IMR-90 (cell line): ENCODE measurements around the gene DAGLA. TPM values are rescaled to one million over a fixed set of nuclear protein-coding genes. Genes with fewer than 3 reads are reported as not detected.

Experiments
- ATAC-seq: fragments of 200-7000 bp; cut with Tn5 transposase; 2 replicates; pipeline ENCODE4 v1.9.1; 2020; ENCODE audit warnings: low read depth, mild to moderate bottlenecking, moderate library complexity
- BruUV-seq: library from RNA; stranded (reverse); fragments of 400-500 nt; replicated peaks from 2 replicates; lab custom pipeline; 2021; lab: Mats Ljungman, UMichigan
- CTCF ChIA-PET: fragments of 300-600 bp; formaldehyde crosslinking; extraction: SDS; loops from one replicate; lab custom pipeline; 2021; ENCODE audit warnings: antibody characterized with exemption; lab: Yijun Ruan, JAX
- POLR2A ChIA-PET: fragments of 300-600 bp; sonication (Branson Sonifier 250); formaldehyde crosslinking; loops from one replicate; lab custom pipeline; 2022; ENCODE audit warnings: antibody characterized with exemption; ENCODE audit not compliant: unreplicated experiment; lab: Charles Lee
- DNase-seq: peaks from one replicate; pipeline ENCODE4 v3.0.0; 2013
- H2AFZ ChIP-seq: replicated peaks from 2 replicates; pipeline ENCODE3; 2013; ENCODE audit warnings: low read length, mild to moderate bottlenecking; ENCODE audit not compliant: poor library complexity
- H2AK5ac ChIP-seq: 2 replicates; pipeline ENCODE4 v1.6.1; 2013; ENCODE audit warnings: low read depth, low read length, inconsistent platforms
- H2AK9ac ChIP-seq: replicated peaks from 2 replicates; pipeline ENCODE3; 2013; ENCODE audit warnings: mild to moderate bottlenecking, low read depth, low read length, moderate library complexity; ENCODE audit not compliant: poor library complexity
- H2BK120ac ChIP-seq: 2 replicates; pipeline ENCODE4 v1.6.1; 2013; ENCODE audit warnings: low read depth, low read length, inconsistent platforms
- H2BK15ac ChIP-seq: 3 replicates; pipeline ENCODE4 v1.6.1; 2013; ENCODE audit warnings: low read depth, low read length, inconsistent platforms
- H2BK20ac ChIP-seq: 2 replicates; pipeline ENCODE4 v1.6.1; 2013; ENCODE audit warnings: low read depth, mild to moderate bottlenecking, inconsistent platforms, low read length, moderate library complexity
- H2BK5ac ChIP-seq: 2 replicates; pipeline ENCODE4 v1.6.1; 2013; ENCODE audit warnings: mild to moderate bottlenecking, low read depth, low read length, inconsistent platforms; ENCODE audit not compliant: poor library complexity, severe bottlenecking
- H3K14ac ChIP-seq: replicated peaks from 2 replicates; pipeline ENCODE4 v1.6.1; 2013; ENCODE audit warnings: low read depth, low read length, inconsistent platforms
- H3K18ac ChIP-seq: 2 replicates; pipeline ENCODE4 v1.6.1; 2013; ENCODE audit warnings: low read depth, low read length, control low read depth
- H3K23ac ChIP-seq: 2 replicates; pipeline ENCODE4 v1.6.1; 2013; ENCODE audit warnings: low read depth, low read length, inconsistent platforms
- H3K27ac ChIP-seq: 2 replicates; pipeline ENCODE4 v1.5.1; 2013; ENCODE audit warnings: mild to moderate bottlenecking, control low read depth, low read length; ENCODE audit not compliant: insufficient read depth
- H3K27me3 ChIP-seq: 2 replicates; pipeline ENCODE4 v1.6.1; 2013; ENCODE audit warnings: low read length; ENCODE audit not compliant: control insufficient read depth, insufficient read depth
- H3K36me3 ChIP-seq: 2 replicates; pipeline ENCODE4 v1.6.1; 2013; ENCODE audit warnings: low read length, mixed read lengths; ENCODE audit not compliant: control insufficient read depth, insufficient read depth
- H3K4ac ChIP-seq: 2 replicates; pipeline ENCODE4 v1.6.1; 2013; ENCODE audit warnings: low read depth, low read length, inconsistent platforms
- H3K4me1 ChIP-seq: 2 replicates; pipeline ENCODE4 v1.6.1; 2013; ENCODE audit warnings: low read length, mixed read lengths; ENCODE audit not compliant: control insufficient read depth, insufficient read depth
- H3K4me2 ChIP-seq: 2 replicates; pipeline ENCODE4 v1.6.1; 2013; ENCODE audit warnings: low read depth, mild to moderate bottlenecking, control low read depth, low read length, moderate library complexity
- H3K4me3 ChIP-seq: 2 replicates; pipeline ENCODE4 v1.5.1; 2013; ENCODE audit warnings: low read depth, mild to moderate bottlenecking, control low read depth, low read length, moderate library complexity; ENCODE audit not compliant: insufficient read depth
- H3K56ac ChIP-seq: 2 replicates; pipeline ENCODE4 v1.6.1; 2013; ENCODE audit warnings: low read length, inconsistent platforms; ENCODE audit not compliant: insufficient read depth; ENCODE audit errors: extremely low read depth
- H3K79me1 ChIP-seq, 2 experiments: 2 replicates each; pipeline ENCODE4 v1.6.1; 2013; ENCODE audit warnings: low read length in 2 of 2, inconsistent platforms in 1 of 2, low read depth in 1 of 2
- H3K9ac ChIP-seq: 2 replicates; pipeline ENCODE4 v1.6.1; 2013; ENCODE audit warnings: low read depth, low read length, control low read depth
- H3K9me1 ChIP-seq: 2 replicates; pipeline ENCODE4 v1.6.1; 2013; ENCODE audit warnings: low read length, inconsistent platforms; ENCODE audit not compliant: insufficient read depth
- H3K9me3 ChIP-seq: 2 replicates; pipeline ENCODE4 v1.6.1; 2013; ENCODE audit warnings: low read length; ENCODE audit not compliant: control insufficient read depth, insufficient read depth
- H4K20me1 ChIP-seq: 2 replicates; pipeline ENCODE4 v1.6.1; 2013; ENCODE audit warnings: low read length, inconsistent platforms; ENCODE audit not compliant: insufficient read depth
- H4K5ac ChIP-seq: 2 replicates; pipeline ENCODE4 v1.6.1; 2013; ENCODE audit warnings: mild to moderate bottlenecking, low read depth, low read length, control low read depth
- H4K8ac ChIP-seq, 2 experiments: 2 replicates each; pipeline ENCODE4 v1.6.1; 2013; ENCODE audit warnings: low read depth in 2 of 2, low read length in 2 of 2, control low read depth in 1 of 2, inconsistent platforms in 1 of 2
- H4K91ac ChIP-seq: 2 replicates; pipeline ENCODE4 v1.6.1; 2013; ENCODE audit warnings: low read depth, low read length, inconsistent platforms; ENCODE audit not compliant: insufficient read depth
- BHLHE40 ChIP-seq: fragments of 150-350 bp; IDR thresholded peaks from 2 replicates; pipeline ENCODE4 v1.6.1; 2016; ENCODE audit warnings: mild to moderate bottlenecking, low read depth, low read length
- CEBPB ChIP-seq: IDR thresholded peaks from 2 replicates; pipeline ENCODE4 v1.6.1; 2012; ENCODE audit warnings: low read depth, low read length, improper control_type of control experiment
- CHD1 ChIP-seq: IDR thresholded peaks from 2 replicates; pipeline ENCODE4 v1.6.1; 2012; ENCODE audit warnings: low read depth, low read length, improper control_type of control experiment
- CTCF ChIP-seq: conservative IDR thresholded peaks from 2 replicates; pipeline ENCODE4 v1.5.1; 2012; ENCODE audit warnings: mild to moderate bottlenecking, low read depth, low read length, improper control_type of control experiment
- ELK1 ChIP-seq: fragments of 150-350 bp; IDR thresholded peaks from 2 replicates; pipeline ENCODE4 v1.6.1; 2016; ENCODE audit warnings: low read depth, mild to moderate bottlenecking, low read length, moderate library complexity, borderline replicate concordance
- FOS ChIP-seq: fragments of 150-350 bp; IDR thresholded peaks from 2 replicates; pipeline ENCODE4 v1.6.1; 2016; ENCODE audit warnings: low read depth, low read length
- MAFK ChIP-seq: IDR thresholded peaks from 2 replicates; pipeline ENCODE4 v1.6.1; 2012; ENCODE audit warnings: low read depth, low read length, improper control_type of control experiment
- MAZ ChIP-seq: IDR thresholded peaks from 2 replicates; pipeline ENCODE4 v1.6.1; 2012; ENCODE audit warnings: low read depth, mild to moderate bottlenecking, low read length, improper control_type of control experiment, moderate library complexity, borderline replicate concordance
- MXI1 ChIP-seq: IDR thresholded peaks from 2 replicates; pipeline ENCODE4 v1.6.1; 2012; ENCODE audit warnings: low read depth, mild to moderate bottlenecking, low read length, moderate library complexity, borderline replicate concordance
- NFE2L2 ChIP-seq: fragments of 150-350 bp; IDR thresholded peaks from 2 replicates; pipeline ENCODE4 v1.6.1; 2016; ENCODE audit warnings: low read depth, mild to moderate bottlenecking, low read length
- POLR2A ChIP-seq: IDR thresholded peaks from 2 replicates; pipeline ENCODE4 v1.6.1; 2012; ENCODE audit warnings: mild to moderate bottlenecking, low read depth, low read length
- RAD21 ChIP-seq: IDR thresholded peaks from 2 replicates; pipeline ENCODE4 v1.6.1; 2012; ENCODE audit warnings: low read length, improper control_type of control experiment
- RCOR1 ChIP-seq: IDR thresholded peaks from 2 replicates; pipeline ENCODE4 v1.6.1; 2012; ENCODE audit warnings: mild to moderate bottlenecking, low read length, improper control_type of control experiment; ENCODE audit not compliant: insufficient replicate concordance
- RFX5 ChIP-seq: IDR thresholded peaks from 2 replicates; pipeline ENCODE4 v1.8.0; 2012; ENCODE audit warnings: low read depth, mild to moderate bottlenecking, low read length, moderate library complexity
- SMC3 ChIP-seq: fragments of 150-350 bp; IDR thresholded peaks from 2 replicates; pipeline ENCODE4 v1.6.1; 2016; ENCODE audit warnings: low read depth, mild to moderate bottlenecking, antibody characterized with exemption, low read length, moderate library complexity
- USF2 ChIP-seq: fragments of 150-350 bp; IDR thresholded peaks from 2 replicates; pipeline ENCODE4 v1.6.1; 2017; ENCODE audit warnings: mild to moderate bottlenecking, antibody characterized with exemption, low read length, low read depth
- WGBS, 2 experiments: methylation state at CpG; one replicate each; pipeline versions ENCODE4 v1.1.5 to v1.1.7; 2013; ENCODE audit warnings: missing lambda C conversion rate in 2 of 2; ENCODE audit not compliant: insufficient read length in 1 of 2; ENCODE audit errors: extremely low coverage in 2 of 2; 5-methylcytosine and 5-hydroxymethylcytosine counted together
- dilution Hi-C: fragments of 300-500 bp; cut with HindIII; formaldehyde crosslinking; loops from one replicate; pipeline ENCODE4 v1.14.3; 2018; ENCODE audit warnings: low sequenced_read_pairs; ENCODE audit not compliant: unreplicated experiment
- in situ Hi-C: fragments of 300-500 bp; cut with MboI; formaldehyde crosslinking; loops from 3 replicates; pipeline ENCODE4 v1.14.3; 2019; ENCODE audit warnings: low sequenced_read_pairs, inconsistent platforms, mixed read lengths
- intact Hi-C: fragments of 100-400 bp; cut with micrococcal nuclease; formaldehyde crosslinking; loops from 2 replicates; pipeline ENCODE4 v1.10.0; 2022
- polyA plus RNA-seq, 3 experiments: library from polyadenylated mRNA; depleted of rRNA; stranded (reverse); fragments of >200 nt; gene quantifications; 2 replicates each; pipeline ENCODE4 v1.2.3, GENCODE V29; 2012; ENCODE audit warnings: low replicate concordance in 1 of 3
- total RNA-seq: library from RNA; depleted of rRNA; stranded (reverse); fragments of >200 nt; gene quantifications from 2 replicates; pipeline ENCODE4 v1.2.3, GENCODE V29; 2012

DAGLA gene
- total and polyA plus RNA-seq, 2 of the 4 experiments (the other 2 are of a cell fraction), result 0.90 to 3.8 TPM

- Histone ChIP-seq H3K4me3 (no peak overlapping the region), H3K79me1 (no peaks in the 10 kb centered on the region), H3K27me3 (no peaks in the 10 kb centered on the region; the same call in 1 of the 2 replicates), H3K14ac (no peak overlapping the region), H3K56ac (no peak overlapping the region), H3K4ac (no peak overlapping the region), H2BK120ac (no peak overlapping the region), H4K8ac (no peak overlapping the region), H3K9ac (no peak overlapping the region), H3K23ac (no peak overlapping the region), H3K18ac (no peak overlapping the region), H3K9me1 (no peaks in the 10 kb centered on the region), H4K5ac (no peak overlapping the region), H2BK15ac (no peak overlapping the region), H3K4me1 (no peaks in the 10 kb centered on the region; the same call in none of the 2 replicates), H4K91ac (no peak overlapping the region), H3K4me2 (no peak overlapping the region), H2AFZ (no peak overlapping the region), H3K27ac (no peak overlapping the region), H3K9me3 (no peaks in the 10 kb centered on the region), H2AK9ac (no peak overlapping the region), H3K36me3 (no peaks in the 10 kb centered on the region), H2AK5ac (no peak overlapping the region; the same call in 1 of the 2 replicates), H4K20me1 (no peaks in the 10 kb centered on the region), H2BK5ac (no peak overlapping the region), H2BK20ac (no peak overlapping the region)
- no peak for DNase-seq
- POLR2A ChIA-PET, result no interaction called here
- in situ Hi-C loops (no loop called here), intact Hi-C loops (no loop called here), dilution Hi-C loops (no loop called here)
- no TSS peak for BruUV-seq
- ATAC-seq, result no peak
- CTCF ChIA-PET, result no interaction called here
- TF ChIP-seq POLR2A, result no peak
- no peak for TF ChIP-seq CTCF
- no peak for TF ChIP-seq RFX5
- TF ChIP-seq CEBPB, result no peak
- TF ChIP-seq MAZ, result no peak
- TF ChIP-seq MXI1, result no peak
- TF ChIP-seq USF2, result no peak
- no peak for TF ChIP-seq SMC3
- TF ChIP-seq RAD21, result no peak
- no peak for TF ChIP-seq BHLHE40
- TF ChIP-seq FOS, result no peak
- no peak for TF ChIP-seq CHD1
- no peak for TF ChIP-seq RCOR1
- no peak for TF ChIP-seq NFE2L2
- no peak for TF ChIP-seq MAFK
- no peak for TF ChIP-seq ELK1
- WGBS, 2 experiments, result no CpG with 5 or more reads among the region's 15 CpGs
Observed at GRCh38 chr11:61762798-61763197, 82.6 kb downstream of the DAGLA start.
